ENCODE data around the gene S100A13.
A peak's percentile ranks its signal among the peaks of the same experiment; 100 is the strongest.

- TF ChIP-seq CTCF (conservative IDR thresholded peaks at IDR 0.05) (peak; percentile 73), ZFX (IDR thresholded peaks at IDR 0.05) (no peak)
Measured at GRCh38 chr1:153572569-153573015, 54.7 kb downstream of the S100A13 start.
